Stimulated activated CD4-positive, alpha-beta T cell treated with anti-CD3 and anti-CD28 coated beads, Interleukin-15, amount 100 ng/mL, for 1 hour (primary cell): ENCODE data around the gene SLC25A33.

Experiments
- DNase-seq, 2 donors: peaks; one replicate each; pipeline ENCODE4 v3.0.0-alpha.2; 2020; ENCODE audit warnings: low read depth in 1 of 2, low spot score in 1 of 2

Gene SLC25A33

DNA sequence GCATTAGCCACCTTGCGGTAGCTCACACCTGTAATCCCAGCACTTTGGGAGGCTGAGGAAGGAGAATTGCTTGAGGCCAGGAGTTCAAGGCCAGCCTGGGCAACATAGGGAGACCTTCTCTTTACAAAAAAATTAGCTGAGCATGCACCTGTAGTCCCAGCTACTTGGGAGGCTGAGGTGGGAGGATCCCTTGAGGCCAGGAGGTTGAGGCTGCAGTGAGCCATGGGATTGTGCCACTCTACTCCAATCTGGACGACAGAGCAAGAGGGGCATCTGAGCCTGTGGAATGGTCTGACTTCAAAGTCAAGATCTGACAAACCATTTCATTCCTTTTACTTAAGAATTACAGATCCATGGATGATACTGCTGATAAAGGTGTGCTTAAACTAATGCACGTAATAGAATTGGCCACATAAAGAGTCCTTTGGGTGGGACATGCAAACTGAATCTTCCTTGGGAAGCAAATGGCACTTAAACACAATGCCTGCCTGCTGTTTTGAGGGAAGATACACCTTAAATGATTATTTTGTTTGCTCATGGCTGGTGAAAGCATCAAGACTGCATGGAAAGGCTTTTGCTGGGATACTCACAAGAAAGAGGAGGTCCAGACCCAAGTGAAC is 47.0 kb downstream of the SLC25A33 start:
- DNase-seq = no peak

GRCh38 chr1:9588551-9589143 is 49.4 kb downstream of the SLC25A33 start, which contains the start of gene TMEM201:
TMEM201 (plus strand) TSS chr1:9588911; CDS start chr1:9588931, 20 bp downstream.
- peak; percentile 95 for DNase-seq

- peak in 1 of 2 donors; percentile 20 for DNase-seq
These were observed 50.0 kb downstream of the SLC25A33 start for GRCh38 chr1:9589144-9589718.

- no peak for DNase-seq
These were observed 50.5 kb downstream of the SLC25A33 start for GRCh38 chr1:9589719-9590157.

GRCh38 chr1:9590201-9590600 is 50.9 kb downstream of the SLC25A33 start:
- no peak for DNase-seq

DNA sequence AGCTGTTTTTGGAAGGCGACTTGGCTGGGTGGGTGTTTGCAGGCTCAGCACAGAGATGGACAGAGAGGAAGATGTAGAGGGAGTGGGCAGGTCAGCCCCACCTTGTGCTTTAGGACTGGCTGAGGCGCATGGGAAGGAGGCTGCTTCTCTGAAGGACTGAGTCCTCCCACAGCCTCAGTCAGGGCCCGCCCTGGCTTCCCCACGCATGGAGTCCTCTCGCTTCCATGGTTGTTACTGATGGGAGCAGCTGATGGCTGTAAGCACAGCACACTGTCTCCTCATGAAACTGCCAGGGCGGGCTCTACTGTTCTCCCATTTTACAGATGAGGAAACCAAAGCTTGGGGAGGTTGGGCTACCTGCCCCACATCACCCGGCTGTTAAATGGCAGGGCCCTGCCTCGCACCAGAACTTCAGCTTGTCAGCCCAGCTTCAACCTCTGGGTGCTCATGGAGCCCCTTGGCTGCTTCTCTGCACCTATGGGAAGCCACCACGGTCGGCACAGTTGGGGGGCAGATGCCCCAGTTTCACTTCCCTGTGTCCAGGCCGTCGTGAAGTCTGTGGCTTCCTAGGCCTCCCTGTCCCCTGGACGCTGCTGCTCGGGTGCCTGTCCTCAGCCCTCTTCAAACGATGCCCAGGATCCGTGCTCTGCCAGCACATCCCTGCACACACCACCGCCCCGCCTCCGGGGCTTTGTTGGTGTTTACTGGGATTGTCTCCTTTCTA is 51.8 kb downstream of the SLC25A33 start:
- no peak for DNase-seq

GRCh38 chr1:9591669-9592509 is 52.6 kb downstream of the SLC25A33 start:
- no peak for DNase-seq

DNA sequence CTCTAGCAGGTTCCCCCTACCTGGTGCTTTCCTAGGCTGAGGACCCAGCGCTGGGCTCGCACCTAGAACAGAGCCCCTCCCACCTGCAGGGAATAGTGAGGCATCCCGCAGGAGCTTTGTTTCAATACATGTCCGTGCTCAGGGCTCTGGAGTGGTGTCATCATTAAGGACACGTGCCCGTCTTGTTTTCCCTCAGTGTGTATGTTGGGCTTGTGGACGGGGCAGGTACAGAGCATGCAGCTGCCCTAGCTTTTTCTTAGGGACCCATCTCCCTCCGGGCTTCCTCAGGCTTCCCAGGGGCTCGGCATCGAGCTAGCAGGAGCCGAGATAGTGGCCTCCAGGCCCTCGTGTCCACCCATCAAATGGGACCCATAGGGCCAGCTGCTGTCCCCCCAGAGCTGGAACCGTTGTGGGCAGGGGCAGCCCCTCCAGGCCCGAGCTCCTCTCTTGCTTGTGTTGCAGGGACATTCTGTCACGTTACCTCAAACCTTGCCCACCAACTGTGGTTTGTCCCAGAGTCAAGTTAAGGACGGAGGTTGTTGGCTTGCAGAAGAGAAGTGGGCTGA is 53.3 kb downstream of the SLC25A33 start:
- DNase-seq = no peak

- no peak for DNase-seq
These were observed 53.9 kb downstream of the SLC25A33 start for GRCh38 chr1:9593147-9593491.

DNA sequence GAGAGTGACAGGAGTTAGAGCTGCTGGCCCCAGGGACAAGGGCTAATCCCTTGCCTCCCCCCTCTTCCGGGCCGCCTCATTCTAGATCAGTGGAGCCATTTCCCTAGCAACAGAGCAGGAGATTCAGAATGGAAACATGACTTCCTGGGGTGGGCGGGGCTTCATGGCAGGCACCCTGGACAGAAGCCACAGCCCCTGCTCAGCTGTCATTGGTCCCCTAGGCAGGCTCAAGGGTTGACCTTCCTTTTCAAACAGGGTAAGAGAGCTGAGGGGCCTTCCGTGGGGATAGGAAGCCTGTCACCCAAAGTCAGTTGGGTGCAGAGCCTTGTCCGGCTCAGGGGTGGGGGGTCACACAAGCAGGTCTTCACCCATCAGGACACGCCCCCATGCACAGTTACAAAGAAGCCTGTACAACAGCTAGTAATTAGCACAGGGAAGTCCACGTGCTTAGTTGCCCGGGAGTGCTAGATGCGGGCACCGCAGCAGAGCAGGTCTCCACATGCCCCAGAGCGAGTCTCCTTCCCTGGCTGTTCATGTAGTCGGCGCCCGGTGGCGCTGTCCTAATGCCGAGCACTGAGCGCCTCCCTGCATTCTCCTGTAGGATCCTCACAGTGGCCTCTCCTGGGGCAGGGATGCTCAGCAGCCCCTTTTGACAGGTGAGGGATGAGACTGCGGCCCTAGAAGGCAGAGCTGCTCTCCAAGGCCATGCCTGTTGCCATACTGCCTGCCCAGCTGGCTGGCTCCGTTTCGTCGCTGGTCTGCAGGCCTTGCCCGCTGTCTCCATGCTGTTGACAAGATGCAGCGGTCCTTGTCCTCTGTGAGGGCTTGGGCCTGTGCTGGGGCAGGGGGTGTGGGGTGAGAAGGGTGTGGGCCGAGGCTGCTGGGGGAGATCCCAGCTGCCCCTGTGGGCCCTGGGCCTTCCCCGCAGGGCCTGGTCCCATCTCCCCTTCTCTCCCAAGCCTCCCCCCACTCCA is 54.5 kb downstream of the SLC25A33 start:
- no peak for DNase-seq

DNA sequence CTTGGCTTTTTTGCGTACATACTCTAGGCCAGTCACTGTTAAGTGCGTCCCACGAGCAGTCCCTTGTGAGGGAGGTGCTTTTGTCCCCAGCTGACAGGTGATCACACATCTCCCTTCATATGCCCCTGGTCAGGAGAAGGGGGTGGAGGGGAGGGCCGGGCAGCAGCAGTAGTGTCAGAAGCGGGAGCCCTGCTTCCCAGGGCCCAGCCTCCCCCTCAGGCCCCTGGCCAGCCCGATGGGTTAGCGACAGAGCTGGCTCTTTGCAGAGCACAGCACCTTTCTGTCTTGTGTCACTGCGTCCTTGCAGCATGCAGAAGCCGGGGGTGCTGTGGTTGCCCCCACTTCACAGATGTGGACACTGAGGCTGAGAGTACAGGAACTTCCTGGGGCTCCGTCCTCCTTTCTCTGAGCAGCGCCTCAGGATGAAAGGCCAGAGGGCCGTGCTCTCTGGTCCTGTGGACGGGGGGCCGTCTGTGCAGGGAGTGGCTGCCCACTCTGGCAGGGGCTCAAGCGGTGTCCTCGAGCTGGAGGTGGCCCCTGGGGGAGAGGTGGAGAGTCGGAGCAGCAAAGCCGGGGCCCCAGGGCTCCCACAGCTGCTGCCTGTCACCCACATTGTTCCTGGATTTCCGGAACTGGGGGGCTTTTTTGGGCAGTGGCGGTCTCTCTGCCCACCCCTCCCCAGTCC is 55.3 kb downstream of the SLC25A33 start:
- no peak for DNase-seq

GRCh38 chr1:9595156-9595967 is 56.1 kb downstream of the SLC25A33 start:
- no peak for DNase-seq

DNA sequence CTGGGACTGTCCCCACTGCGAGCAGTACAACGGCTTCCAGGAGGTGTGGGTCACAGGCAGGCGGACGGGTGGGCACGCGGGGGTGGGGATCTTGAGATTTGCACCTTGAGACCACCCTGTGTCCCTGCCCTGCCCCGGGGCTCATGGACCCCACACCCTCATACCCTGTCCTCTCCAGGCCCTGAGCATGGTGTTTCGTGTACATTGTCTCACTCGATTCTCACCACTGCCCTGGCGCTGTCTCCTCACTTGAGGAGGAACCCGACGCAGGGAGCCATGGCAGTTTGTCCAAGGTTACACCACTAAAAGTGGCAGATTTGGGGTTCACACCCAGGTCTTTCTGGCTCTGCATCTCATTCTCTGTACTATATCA is 56.7 kb downstream of the SLC25A33 start:
- no peak for DNase-seq

- no peak for DNase-seq
These were observed 57.3 kb downstream of the SLC25A33 start for GRCh38 chr1:9596415-9597123.

GRCh38 chr1:9597361-9598315 is 58.4 kb downstream of the SLC25A33 start:
- no peak for DNase-seq

GRCh38 chr1:9598316-9598700 is 59.0 kb downstream of the SLC25A33 start:
- no peak for DNase-seq

DNA sequence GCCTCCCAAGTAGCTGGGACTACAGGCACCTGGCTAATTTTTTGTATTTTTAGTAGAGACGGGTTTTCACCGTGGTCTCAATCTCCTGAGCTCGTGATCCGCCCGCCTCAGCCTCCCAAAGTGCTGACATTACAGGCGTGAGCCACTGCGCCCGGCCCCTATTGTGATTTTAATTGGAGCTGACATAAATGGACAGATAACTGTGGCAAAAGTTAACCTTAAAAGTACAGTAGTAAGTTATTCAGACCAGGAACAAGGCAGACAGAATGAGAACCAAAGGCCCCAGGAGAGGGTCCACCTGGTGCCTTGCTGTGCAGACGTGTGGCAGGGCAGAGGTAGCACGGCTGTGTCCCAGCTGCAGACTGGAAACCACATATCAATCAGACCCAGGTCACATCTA is 60.5 kb downstream of the SLC25A33 start:
- DNase-seq = no peak
